Measurements from ENCODE around the gene SLCO2A1.

The SLCO2A1 gene

DNA sequence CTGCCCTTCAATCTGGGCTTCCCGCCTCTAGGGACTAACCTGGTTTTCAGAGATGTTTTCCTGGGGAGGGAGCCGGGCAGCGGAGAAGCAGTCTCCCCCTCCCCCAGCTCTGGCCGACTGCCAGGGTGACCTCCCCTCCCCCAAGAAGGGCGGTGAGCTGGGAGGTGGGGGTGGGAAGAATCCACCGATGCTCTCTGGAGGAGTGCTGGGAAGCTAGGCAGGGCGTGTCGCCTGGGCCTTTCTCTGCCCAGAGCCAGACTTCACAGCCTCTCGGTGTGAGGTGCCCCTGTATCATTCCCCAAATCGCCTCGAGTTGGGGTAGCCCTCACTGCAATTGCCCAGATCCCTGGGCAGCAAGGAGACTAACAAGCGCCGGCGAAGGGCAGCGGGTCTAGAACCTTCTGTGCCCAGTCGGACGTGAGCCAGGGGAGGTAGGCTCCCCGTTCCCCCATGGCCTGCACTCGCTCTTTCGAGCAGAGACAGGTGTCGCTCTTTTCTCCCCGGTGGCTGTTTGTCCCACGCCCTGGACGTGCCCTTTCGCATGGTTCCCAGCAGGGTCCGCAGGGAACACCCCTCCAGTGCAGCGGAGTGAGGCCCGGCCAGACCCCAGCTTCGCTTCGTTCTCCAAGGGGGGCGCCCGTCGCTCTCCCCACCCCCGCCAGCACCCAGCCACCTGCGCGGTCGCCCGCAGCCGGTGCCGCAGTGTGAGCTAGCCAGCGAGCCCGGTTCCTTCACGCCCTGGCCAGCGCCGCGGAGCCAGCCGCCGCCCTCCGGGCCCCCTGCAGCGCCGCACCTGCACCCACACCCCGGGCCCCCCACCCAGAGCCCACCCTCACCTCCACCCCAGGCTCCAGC lies 135.1 kb downstream of the SLCO2A1 start:
- no peak for DNase-seq

DNA sequence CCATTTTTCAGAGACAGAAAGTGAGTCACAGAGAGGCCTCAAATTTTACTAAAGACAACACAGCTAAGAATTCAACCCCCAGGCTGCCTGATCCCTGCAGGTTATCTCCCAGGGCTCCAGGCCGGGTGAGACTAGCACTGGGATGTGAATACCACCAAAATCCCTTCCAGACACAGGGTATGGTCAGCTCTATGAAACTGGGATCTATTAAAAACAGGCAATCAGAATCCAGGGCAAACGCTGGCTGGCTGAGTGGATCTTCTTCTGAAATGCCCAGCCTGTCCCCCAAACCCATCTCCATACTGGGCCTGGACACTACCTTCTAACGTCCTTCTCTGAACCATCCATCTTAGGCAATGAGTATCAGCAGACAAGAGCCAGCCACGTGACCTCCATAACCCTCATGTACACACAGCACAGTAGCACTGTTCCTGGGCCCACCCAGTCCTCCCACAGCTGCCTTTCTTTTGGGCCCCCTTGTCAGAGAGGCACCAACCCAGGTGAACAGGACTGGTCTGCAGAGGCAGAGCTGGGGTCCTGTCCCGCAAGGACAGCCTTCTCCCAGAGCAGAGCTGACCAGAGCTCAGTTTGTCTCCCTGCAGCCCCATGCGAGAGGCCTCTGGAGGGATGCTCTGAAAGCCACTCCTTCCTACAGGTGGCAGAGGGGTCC lies 135.9 kb downstream of the SLCO2A1 start:
- DNase-seq, result no peak

GRCh38 chr3:133892541-133893231 lies 137.0 kb downstream of the SLCO2A1 start:
- no peak for DNase-seq

DNA sequence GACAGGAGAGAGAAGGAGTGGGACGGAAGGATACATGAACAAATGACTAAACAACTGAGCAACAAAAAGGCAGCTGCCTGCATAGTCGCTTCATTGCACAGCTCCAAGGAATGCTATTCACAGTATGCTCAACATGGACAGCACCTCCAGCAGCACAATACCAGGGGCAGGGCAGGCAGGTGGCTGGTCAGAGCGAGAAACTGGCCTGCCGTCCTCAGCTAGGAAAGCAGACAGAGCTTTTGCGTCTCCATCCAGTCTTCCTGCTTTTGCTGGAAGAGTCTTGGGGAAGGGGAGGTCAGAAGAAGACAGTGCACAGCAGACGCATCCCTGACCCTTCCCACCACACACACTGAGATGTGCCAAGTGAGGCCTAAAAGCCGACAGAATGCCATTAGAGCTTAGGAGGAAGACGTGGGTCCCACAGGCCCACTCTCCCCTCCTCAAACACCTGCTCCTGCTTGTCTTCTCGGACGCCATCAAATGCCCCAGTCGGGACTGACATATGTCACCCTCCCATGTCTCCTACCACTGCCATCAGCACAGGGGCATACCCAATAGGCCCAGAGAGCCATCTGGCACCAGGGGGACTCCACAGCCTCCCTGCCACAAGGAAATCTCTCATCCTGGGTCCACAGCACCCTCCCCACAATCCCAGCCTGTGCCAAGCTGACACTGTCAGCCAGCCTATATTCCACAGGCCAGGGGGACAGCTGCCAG lies 137.9 kb downstream of the SLCO2A1 start:
- DNase-seq, result no peak

DNA sequence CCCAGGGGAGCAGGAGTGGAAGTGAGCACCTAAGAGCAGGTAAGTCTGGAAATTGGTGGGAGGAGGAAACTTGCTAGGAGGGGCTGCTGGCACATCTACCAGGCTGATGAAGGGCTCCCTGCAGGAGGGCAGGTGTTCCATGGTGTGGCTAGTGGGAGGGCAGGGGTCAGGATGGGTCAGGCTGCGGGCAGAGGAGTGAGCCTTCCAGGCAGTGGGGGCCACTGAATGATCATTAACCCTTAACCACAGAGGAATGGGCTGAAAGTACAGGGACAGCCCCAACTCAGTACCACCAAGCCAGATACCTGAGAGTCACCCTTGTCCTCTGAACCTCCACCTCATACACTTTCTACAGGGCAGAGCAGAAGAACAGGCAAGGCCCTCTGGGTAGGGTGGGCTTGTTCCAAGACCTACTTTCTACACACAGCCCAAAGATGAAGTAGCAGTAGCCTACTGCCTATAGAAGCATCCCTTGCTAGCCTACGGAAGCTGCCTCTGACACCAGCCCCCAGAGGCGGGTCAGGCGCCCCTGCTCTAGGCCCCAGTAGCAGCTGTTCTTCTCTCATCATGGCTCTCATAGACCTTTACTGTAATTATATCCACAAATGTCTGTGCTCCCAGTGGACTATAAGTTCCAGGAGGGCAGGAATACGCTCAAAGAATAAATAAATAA lies 138.6 kb downstream of the SLCO2A1 start:
- DNase-seq, result no peak

DNA sequence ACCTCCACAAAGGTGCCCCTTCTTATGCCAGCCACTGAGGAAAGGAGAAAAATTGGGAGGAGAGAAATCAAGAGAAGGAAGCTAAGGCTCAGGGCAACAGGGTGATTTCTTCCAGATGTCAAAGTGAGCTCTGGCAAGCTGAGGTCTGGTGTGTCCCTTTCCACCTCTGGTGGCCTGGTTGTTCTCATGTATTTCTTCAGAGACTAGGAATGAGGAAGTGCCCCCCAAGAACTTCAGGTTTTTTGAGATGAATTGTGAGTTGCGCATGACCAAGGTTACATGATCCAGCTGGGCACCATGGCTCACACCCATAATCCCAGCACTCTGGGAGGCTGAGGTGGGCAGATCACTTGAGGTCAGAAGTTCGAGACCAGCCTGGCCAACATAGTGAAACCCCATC lies 139.7 kb downstream of the SLCO2A1 start:
- no peak for DNase-seq

- no peak for DNase-seq
These were observed 140.9 kb downstream of the SLCO2A1 start for GRCh38 chr3:133888726-133889340.

GRCh38 chr3:133887803-133888703 lies 141.7 kb downstream of the SLCO2A1 start:
- no peak for DNase-seq

DNA sequence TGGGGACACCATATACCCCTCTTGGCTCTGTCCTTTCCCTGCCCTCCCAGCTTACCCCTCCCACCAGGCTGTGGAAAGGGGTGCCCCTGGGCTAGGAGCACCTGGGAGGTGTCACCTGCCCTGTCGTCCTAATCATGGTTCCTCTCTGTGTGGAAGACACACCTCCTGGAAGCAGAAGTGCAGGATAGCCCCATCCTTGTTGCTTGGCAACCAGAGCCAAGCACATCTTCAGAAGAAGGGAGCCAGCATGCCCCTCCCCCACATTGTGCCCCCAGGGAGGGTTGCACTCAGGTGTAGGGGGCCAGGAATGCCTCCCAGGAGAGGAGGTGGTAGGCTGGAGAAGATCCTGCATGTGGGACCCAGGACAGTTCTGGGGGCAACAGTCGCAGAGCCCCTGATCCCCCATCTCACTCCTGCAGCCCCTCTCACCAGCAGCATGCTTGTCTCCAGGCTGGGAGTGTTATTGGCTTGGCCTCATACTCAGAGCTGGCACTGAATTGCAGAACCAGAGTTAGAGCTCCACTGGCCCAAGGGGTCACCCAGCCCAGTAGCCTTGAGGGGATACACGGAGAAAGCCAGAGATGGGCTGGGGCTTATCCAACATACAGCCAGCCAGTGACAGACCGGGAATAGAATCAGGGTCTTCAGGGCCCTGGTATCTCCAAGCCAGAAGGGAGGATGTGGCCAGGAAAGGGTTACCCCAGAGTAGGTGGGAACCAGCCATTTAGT lies 142.5 kb downstream of the SLCO2A1 start:
- no peak for DNase-seq

GRCh38 chr3:133886031-133886722 lies 143.5 kb downstream of the SLCO2A1 start:
- no peak for DNase-seq

- no peak for DNase-seq
These were observed 144.6 kb downstream of the SLCO2A1 start for GRCh38 chr3:133884887-133885711.

DNA sequence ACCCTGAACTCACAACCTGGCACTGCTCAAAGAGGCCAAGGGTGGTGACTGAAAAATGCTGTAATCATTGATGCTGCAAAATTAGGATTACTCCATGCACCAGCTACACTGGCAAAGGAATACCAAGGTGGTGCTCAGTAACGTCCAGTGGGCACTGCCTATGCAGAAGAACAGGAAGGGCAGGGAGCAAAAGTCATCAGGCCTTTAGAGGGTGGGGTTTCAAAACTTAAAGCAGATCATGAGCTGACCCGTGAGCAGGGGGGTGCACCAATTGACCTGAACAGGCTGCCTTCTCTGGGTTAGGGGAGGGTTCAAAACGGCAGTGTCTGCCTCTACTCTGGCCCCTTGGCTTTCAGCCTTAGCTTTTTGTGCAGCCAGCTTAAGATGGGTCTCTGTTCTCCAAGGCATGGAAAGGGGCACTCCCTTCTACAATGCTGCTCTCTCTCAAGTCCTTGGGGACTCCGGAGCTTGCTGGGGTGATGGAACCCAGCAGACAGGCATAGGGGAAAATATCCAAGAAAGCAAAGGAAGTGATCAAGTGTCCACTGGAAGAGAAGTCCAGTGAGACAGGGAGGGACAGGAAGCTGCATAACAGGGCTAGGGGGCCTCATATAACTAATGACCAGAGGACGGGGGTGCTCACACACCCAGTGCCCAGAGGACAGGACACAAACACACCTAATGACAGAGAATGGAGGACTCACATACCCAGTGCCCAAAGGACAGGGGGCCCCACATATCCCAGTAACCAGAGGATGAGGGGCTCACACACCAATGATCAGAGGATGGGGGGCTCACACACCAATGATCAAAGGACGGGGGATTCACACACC lies 145.5 kb downstream of the SLCO2A1 start:
- DNase-seq, result peak; percentile 44

DNA sequence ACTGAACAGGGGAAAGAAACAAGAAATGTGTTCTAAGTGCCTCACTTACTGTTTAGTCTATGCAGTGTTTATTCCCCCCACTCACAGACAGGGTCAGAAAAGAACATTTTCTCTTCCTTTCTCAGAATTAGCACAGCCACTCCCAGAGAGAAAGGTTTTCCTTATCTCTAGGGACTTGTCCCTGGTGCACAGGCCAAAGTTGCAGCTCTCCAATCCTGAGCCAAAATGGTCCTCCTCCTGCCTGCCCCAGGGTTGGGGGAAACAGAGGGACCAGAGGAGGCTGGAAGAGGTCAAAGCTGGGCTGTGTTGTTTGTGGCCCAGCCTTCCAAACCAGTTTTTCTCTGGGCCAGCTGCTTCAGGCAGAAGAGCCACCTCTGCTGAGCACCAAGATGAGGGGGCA lies 146.1 kb downstream of the SLCO2A1 start:
- no peak for DNase-seq

GRCh38 chr3:133882986-133883586 lies 146.6 kb downstream of the SLCO2A1 start:
- peak; percentile 32 for DNase-seq

DNA sequence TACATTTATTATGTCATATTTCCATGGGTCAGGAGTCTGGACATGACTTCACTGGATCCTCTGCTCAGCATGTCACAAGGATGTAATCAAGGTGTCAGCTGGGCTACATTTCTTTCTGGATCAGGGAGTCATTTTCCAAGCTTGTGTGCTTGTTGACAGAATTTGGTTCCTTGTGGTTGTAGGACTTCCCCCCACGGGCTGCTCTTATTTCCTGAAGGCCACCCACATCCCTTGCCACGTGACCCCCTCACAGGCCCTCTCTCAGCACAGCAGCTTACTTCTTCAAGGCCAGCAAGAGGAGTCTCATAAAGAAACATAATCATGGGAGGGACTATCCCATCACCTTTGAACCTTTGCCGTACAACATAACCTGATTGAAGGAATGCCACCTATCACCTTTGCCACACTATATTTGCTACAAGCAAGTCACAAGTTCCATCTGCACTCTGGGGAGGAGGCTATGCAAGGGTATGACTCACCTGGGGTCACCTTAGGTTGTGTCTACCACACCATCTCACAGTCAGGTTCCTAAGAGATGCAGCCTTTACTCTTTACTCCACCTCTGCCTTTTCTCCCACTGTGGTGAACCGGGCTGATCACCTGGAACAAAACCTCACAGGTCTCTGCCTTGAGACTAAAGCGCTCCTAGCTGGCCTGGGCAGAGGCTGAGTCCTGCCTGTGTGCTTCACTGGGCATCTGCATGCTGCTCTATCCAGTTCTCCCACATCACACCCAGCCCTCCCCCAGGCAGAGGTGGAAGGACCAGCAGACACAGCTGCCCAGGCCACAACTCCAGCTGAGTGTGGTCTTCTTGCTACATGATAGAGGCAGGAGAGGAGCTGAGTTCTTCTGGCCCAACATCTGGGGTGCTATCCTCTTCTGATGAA lies 147.5 kb downstream of the SLCO2A1 start:
- DNase-seq, result peak; percentile 53

- DNase-seq, result peak; percentile 17
These were observed 148.2 kb downstream of the SLCO2A1 start for GRCh38 chr3:133881492-133881891.

Measured in activated CD8-positive, alpha-beta memory T cell treated with anti-CD3 and anti-CD28 coated beads for 24 hours (primary cell).